ENCODE results near the gene ZDHHC19.

- TF ChIP-seq EZH2 (IDR thresholded peaks at IDR 0.05; ENCODE audit: insufficient read depth, poor library complexity, severe bottlenecking), result no peak
- no peak for TF ChIP-seq EZH2phosphoT487 (IDR thresholded peaks at IDR 0.05; ENCODE audit: insufficient read depth, low read depth)
Observed at GRCh38 chr3:196207159-196207832, 3.9 kb downstream of the ZDHHC19 start.

Measured in GM23248 (cell line).